NCI-H510A (cell line): ENCODE results near the gene PBXIP1.
A peak's percentile ranks its signal among the peaks of the same experiment; 100 is the strongest.
"Not testable (repeated sequence)": the region's sequence is repeated elsewhere in the genome, so short reads cannot be mapped to it uniquely, and the experiment has no call there.

Source experiments
- DNase-seq: peaks from one replicate; lab custom pipeline; 2025; lab: John Stamatoyannopoulos, UW

Gene PBXIP1

DNA sequence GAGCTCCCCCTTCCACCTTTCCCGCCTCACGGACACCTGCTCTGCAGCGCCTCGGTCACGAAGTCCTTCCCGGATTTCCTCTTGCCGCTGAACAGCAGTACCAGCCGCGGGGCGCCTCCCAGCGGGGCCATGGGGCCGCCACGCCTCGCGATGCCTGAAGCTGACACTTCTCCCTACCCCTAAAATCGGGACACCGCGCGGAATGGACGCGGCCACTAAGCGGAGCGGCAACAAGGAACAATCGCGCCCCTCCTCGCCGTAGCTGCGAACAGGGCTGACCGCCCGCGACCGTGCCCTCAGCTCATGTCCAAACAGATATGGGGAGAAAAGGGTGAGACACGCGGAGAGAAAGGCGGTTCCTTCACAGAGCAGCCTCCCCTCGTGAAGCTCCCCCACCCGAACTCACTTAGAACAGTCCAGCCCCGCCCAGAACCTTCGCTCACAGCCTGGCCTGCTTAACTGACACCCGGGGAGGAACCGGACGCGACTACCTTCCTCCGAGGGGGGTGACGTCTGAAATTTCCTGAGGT is 19.3 kb downstream of the PBXIP1 start, which contains the start of gene PMVK:
Gene PMVK (minus strand): TSS at position 165 of the 530 bp plus-strand sequence. CDS start 34 bp downstream, at position 131.
- DNase-seq: peak; percentile 93

GRCh38 chr1:154935749-154936554 is 19.9 kb downstream of the PBXIP1 start:
- no peak for DNase-seq

DNA sequence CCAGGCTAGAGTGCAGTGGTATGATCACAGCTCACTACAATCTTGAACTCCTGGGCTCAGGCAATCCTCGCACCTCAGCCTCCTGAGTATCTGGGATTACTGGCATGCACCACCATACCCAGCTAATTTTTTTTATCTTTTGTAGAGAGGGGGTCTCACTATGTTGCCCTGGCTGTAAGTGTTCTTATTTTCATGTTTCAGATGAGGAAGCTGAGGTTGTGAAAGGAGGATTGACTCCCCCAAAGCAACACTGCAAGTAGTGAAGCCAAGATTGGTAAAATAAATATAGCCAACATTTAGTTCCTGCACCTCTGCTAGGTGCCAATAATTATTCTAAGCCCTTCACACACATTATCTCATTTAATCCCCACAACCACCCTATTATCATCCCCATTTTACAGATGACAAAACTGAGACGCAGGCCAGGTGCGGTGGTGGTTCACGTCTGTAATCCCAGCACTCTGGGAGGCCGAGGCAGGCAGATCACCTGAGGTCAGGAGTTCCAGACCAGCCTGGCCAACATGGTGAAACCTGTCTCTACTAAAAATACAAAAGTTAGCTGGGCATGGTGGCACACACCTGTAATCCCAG is 21.4 kb downstream of the PBXIP1 start:
- no peak for DNase-seq

DNA sequence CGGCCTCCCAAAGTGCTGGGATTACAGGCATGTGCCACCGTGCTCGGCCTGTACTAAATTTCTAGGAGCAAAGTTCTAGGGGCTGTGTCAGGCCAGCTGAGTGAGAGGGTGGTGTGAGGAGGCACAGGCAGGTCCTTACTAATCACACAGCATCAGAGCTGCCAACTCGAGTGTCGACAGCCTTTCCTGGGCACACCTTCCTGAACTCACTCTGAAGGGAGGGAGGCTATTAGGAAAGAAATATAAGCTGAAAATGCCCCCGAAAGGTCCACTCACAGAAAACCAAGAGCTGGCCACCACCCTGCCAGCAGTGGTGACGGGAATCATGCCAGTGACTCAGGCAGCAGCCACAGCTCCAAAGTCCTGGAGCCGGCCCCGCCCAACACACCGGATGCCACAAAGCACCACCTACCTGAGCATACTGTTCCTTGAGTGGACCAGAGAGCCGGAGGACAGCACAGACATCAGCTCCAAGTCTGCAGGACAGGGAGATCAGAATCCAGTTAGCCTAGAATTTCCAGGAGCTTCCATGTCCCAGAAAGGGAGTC is 23.9 kb downstream of the PBXIP1 start:
- no peak for DNase-seq

DNA sequence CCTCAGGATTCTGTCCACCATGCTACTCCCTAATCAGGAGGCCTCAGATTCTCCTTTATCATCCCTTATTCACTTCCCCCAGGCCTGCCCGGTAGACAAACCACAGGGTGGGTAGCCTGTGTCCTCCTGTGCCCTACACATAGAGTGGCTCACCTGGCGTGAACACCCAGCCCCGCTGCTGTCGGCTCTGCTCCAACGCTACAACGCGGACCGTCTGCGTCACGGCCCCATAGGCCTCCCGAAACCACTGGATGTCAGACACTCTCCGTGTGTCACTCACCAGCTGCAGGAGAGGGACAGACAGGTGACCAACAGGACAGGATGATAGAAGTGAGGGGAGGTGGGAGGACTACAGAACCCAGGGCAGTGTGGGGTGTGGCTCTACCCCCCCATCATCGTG is 29.7 kb downstream of the PBXIP1 start:
- no peak for DNase-seq

GRCh38 chr1:154925335-154926170 is 30.3 kb downstream of the PBXIP1 start:
- DNase-seq: no peak

GRCh38 chr1:154923695-154924094 is 32.2 kb downstream of the PBXIP1 start:
- no peak for DNase-seq

- no peak for DNase-seq
These were observed 42.6 kb downstream of the PBXIP1 start for GRCh38 chr1:154913273-154913672.

- DNase-seq: no peak
These were observed 43.1 kb downstream of the PBXIP1 start for GRCh38 chr1:154912755-154913154.

- no peak for DNase-seq
These were observed 44.0 kb downstream of the PBXIP1 start for GRCh38 chr1:154911691-154912550.

DNA sequence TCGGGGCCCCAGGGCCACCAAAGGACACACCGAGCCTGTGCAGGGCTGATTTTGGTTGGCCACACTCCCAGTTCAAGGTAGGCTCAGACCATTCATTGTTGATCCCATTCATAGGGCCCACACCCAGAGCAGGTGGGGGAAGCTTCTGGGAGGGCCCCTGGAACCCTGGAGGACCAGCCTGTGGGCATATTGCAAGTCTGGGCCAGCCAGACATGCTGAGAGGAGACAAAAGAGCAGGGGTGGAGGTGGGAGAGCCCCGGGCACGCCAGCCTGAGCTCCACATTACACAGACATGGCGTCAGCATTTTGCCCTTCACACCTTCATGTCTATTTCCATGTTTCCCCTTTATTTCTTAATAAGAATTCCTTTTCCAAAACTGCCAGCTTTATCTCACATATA is 45.0 kb downstream of the PBXIP1 start:
- no peak for DNase-seq

DNA sequence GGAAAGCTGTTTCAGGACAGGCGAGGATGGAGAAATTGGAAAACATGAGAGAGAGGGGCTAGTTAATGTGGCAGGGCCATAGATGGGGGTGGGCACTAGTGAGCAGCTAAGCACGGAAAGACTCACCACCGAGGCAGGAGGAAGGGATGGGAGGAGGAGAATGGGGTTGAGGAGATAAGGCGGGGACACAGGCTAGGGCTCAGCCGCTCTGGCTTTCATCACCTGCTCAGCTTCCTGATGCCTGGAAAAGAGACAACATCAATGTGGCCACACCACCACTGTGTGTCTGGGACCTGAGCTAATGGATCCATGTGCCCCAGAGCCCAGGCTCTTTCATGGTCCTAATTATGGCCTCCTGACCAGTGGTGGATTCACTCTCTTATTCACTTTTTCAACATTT is 47.0 kb downstream of the PBXIP1 start:
- no peak for DNase-seq

DNA sequence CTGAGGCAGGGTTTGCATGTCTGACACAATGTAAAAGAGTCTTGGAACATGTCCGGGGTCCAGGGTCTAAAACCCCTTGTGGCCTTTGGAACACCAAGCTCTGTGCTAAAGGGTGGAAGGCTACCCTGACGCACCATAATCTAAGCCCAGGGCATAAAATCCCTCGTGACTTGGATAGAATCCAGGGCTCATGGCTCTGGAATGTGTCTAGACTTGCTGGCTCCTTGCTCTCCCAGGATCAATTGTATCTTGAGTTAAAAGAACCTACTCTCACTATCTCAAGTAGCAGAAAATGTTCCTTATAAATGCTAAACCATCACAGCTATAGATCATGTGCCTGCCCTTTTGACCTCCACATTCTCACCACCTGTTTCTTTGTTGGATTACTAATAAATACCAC is 47.8 kb downstream of the PBXIP1 start:
- not testable (repeated sequence) for DNase-seq

DNA sequence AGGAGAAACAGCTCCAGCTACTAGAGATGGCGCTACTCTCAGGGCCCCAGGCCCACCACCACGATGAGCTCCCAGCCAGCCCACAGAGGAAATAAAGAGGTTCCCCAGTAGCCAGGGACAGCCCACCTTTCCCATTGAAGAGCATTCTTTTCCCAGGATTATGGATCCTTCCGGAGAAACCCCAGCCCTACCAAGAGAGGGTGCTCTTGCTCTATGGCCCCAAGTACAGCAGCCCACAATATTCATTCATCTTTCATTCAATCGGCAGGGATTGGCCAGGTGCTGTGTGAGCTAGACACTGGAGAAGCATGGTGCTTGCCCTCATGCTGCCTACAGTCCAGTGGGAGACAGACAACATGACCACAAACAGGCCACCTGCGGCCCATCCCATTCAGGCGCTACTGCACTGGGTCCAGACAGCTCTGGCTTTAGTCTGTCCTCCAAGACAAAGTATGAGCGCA is 49.2 kb downstream of the PBXIP1 start:
- no peak for DNase-seq

- DNase-seq: no peak
These were observed 52.8 kb downstream of the PBXIP1 start for GRCh38 chr1:154902938-154903566.

DNA sequence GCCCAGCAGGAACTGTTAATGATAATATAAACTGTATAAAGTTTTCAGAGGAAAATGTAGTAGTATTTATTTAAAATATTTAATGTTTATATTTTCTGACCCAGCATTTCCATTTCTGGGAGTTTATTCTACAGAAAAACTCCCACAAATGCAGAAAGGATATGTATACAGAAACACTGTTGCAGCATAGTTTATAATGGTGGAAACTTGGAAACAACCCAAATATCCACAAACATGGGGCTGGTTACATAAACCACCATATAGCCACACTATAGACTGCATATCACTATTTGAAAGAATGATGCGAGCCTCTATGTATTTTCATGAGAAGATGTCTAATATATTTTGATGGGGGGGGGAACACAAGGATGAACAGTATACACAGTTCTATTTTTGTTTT is 54.3 kb downstream of the PBXIP1 start:
- no peak for DNase-seq

DNA sequence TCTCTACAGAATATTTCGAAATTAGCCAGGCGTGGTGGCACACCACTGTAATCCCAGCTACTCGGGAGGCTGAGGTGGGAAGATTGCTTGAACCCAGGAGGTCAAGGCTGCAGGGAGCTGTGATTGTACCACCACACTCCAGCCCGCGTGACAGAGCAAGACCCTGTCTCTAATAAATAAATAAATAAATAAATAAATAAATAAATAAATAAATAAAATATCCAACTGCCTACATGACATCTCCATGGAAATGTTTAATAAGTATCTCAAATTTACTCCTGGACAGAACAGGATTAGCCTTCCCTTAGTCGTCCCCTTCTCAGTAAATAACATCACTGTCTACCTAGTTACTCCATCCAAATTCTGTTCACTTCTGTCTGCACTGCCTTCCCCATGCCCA is 56.9 kb downstream of the PBXIP1 start:
- DNase-seq: no peak

- DNase-seq: no peak
These were observed 59.1 kb downstream of the PBXIP1 start for GRCh38 chr1:154896771-154897286.

- DNase-seq: no peak
These were observed 60.1 kb downstream of the PBXIP1 start for GRCh38 chr1:154895798-154896197.
